ENCODE data around the gene RRAD.

The RRAD gene

DNA sequence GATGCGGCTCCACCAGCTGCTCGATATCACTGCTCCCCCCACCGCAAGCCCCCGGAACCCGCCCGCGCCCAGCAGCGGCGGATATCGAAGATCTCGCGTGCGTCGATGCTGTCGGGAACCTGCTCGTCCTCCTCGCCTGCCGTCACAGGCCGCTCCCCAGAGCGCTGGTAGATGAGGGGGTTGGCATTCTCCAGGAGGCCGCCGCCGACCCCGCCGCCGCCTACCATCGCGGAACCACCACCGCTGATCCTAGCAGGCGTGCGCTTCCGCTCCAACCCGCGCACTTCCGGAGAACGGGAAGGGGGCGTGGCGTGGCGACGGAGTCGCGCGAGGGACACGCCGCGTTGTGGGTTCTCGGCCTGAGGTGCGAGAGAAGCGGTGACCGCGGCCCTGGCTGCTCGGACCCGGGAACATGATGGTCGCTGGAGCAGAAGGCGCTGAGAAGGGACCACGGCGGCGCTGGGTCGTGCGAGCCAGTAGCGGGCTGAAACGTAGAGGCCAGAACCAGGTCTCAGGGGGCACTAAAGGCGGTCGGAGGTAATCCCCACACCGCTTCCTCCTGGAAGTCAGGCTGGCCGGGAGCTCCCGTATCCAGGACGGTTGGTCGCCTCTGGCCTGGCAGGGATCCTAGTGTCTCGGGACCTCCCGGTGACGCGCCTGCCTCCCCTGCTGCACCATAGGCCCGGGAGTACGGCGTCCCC is 9.0 kb upstream of the RRAD start, which contains the start of gene CIAO2B:
Gene CIAO2B (minus strand): TSS at position 265 of the 701 bp plus-strand sequence. CDS start 38 bp downstream, at position 227.
- DNase-seq = peak; percentile 85

DNA sequence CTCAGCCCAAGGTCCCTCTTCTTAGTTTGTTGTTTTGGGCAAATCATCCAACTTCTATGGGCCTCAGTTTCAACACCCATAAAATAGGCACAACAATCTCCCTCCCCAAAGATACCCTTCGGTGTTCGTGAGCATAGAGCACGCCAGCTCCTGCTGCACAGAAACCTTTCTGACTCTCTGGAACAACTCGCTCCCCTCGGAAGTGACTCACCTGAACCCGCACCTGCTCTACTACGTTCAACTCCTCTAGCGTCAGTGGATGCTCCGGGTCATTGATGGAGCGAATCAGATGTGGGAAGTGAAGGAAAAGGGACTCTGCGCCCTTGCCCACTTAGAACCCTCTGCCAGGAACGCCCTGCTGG is 8.4 kb upstream of the RRAD start:
- DNase-seq = no peak

DNA sequence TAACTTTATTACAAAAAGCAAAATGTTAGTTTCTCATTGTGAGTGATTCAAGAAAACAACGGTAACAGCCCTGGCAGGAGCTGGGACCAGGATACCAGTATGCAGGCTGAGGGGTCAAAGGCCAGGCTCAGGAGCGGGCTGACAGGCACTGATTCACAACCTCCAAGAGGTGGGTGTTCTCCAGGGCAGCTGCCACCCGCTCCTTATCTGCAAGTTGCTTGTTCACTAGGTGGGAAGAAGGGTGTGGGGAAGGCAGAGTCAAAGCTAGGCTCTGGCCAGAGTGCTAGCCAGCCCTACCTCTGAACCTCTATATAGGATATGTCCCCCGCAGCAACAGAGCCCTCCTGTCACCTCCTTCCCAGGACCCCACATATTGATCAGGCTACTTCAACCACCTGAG is 6.7 kb upstream of the RRAD start:
- no peak for DNase-seq

DNA sequence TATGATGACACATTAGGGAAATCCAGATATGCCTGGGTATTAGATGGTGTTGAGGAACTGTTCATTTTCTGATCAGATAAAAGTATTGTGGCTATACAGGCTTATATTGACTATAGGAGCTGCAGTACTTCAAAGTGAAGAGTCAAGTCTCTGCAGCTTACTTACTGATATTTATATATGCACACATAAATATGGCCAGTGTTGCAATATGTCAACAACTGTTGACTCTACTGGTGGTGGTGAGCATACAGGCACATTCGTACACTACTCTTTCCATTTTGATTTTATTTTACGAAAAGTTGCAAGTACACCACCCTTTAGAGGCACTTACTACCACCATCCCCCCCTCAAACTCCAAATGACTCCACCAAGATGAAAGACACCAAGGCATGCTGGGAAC is 6.3 kb upstream of the RRAD start:
- no peak for DNase-seq

DNA sequence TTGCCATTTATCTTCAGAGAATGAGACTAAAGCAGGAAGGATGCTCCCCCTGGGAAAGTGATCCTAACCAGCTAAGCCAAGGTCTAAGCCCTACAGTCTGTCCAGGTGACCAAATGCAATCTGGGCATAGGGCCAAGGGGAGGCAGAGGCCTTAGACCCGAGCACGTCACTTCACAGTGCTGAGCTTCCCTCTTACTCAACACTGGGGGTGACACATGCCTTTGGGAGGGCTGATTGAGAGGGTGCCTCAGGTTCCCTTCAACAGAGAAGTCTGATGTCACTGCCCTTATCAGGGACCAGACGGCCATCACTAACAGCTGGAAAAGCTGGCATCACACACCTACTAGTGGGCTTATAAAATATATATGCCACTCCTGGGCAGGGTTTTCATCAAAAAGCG is 4.9 kb upstream of the RRAD start:
- DNase-seq = no peak

DNA sequence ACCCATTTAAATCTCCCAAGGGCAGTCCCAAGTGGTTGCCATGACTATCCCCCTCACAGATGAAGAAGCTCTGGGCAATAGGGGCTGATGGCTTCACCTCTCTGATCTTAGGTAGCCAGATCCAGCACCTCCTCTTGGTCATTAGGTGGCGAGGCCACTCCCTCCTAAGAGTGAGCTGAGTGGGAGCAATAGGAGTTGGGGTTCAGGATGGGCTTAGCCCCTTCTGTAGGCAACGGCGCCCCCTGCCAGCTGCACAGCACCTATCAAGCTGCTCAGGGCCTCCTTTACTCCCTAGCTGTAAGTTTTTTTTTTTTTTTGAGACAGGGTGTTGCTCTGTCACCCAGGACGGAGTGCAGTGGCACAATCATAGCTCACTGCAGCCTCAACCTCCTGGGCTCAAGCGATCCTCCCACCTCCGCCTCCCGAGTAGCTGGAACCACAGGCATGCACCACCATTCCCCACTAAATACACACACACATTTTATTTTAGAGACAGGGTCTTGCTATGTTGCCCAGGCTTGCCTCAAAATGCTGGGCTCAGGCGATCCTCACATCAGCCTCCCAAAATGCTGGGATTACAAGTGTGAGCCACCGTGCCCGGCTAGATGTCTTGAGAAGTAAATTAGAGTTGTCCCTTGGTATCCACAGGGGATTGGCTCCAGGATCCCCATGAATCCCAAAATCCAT is 3.5 kb upstream of the RRAD start:
- DNase-seq = no peak

DNA sequence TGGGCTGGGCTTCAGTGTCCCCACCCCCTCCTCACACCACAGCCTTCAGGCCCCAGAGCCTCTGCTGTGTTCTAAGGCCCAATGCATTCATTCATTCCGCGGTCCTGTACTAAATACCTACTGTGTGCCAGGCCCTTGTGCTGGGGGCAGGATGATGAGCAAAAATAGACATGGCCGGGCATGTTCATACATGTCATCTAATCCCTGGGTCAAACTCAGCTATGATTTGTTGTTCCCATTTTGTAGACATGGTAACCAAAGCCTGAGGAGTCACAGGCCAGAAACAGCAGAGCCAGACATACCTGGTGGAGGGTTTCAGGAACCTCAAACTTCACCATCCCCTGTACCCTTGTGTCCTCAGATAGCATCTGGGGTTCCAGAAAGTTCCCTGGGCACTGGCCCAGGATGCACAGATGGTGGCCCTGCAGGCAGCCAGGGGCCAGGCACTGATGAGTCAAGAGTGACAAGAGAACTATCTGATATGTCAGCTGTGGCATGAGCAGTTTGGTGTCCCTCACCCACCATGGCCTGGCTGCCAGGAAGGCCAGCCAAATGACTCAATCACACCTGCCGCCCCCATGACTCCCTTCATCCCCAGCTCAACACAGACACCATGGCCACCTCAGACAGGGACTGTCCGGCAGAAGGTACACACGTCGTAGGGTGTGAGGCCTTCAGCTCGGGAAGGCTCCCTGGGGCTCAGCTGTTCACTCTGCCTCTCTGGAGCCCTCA is 2.7 kb upstream of the RRAD start:
- DNase-seq = no peak

DNA sequence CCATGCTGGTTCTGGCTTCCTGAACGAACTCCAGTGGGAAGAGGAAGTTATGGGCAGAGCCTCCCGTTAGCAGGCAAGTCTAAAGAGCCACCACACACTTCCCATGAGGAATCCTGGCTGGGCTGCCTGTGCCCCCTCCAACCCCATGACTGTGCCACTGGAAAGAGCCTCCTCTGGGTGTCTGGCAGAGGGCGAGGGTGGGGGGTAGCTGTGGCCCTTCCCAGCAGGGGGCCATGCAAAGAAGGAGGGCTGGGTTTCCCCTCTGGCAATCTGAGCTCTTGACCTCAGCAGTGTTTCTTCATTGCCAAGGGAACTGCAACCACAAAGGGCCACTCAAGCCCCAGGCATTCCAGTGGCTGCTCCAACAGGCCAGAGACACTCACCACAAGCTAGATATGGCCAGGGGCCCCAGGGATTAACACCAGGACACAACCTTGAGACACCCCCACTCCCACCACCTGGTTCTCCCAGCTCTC is 1.7 kb upstream of the RRAD start:
- DNase-seq = peak; percentile 85

DNA sequence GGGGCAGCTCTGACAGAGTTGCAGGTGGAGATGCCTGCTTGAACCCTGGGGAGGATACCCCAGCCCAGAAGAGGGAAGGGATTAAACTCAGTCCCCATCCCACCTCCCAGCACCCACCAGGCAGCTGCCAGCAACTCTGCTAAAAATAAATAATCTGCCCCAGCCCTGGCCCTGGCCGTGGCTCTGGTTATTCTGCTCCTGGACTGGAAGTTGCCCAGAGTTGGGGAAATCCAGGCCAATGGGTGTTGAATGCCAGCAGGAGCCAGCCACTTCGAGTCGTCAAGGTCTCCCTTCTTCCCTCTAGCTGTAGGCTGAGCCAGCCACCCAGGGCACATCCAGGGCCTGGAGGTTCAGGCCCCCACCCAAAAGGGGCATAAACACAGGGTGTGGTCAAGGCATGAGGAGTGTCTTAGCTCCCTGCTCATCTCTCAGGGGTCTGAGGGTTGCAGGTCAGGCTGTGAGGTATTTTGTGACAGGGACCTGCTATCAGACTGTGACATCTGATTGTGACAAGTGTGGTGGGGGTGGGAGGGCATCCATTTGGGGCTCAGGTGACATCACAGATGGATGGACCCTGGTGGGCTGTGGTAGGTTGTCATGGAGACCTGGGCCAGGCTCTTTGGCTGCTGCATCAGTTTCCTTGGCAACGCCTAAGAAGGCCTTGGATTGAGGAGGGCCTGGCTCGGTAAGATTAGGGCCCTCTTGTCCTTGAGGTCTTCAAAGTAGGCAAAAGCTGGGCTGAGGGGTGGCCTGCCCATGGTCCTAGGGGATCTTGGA is 1.0 kb upstream of the RRAD start:
- no peak for DNase-seq

DNA sequence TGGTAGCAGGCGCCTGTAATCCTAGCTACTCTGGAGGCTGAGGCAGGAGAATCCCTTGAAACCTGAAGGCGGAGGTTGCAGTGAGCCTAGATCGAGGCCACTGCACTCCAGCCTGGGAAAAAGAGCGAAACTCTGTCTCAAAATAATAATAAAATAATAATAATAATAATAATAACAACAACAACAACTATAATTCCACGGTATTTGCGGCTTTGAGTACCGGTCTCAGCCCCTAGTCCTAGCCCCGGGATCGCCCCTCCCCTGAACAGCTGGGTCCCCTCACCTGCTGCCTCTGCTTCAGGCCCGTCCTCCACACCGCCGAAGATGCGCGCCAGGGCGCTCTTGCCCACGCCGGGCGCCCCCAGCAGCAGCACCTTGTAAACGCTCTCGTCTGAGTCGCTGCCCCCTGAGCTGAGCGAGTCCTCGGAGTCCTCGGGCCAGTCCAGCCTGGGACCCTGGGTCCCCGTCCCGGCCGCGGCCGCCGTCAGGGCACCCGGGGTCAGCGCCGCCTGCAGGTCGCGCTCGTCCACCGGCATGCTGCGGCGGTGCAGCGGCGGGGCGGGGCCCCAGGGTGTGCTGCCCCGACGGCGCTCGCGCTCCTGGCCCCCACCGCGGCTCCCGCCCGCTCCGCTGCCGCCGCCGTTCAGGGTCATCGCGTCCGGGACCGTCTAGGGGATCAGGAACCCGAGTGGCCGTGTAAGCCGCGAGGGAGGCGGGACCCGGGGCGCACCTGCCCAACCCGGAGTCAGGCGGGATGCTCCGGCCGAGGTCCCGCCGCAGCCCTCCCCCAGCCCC is 611 bp downstream of the RRAD start:
- DNase-seq = no peak

DNA sequence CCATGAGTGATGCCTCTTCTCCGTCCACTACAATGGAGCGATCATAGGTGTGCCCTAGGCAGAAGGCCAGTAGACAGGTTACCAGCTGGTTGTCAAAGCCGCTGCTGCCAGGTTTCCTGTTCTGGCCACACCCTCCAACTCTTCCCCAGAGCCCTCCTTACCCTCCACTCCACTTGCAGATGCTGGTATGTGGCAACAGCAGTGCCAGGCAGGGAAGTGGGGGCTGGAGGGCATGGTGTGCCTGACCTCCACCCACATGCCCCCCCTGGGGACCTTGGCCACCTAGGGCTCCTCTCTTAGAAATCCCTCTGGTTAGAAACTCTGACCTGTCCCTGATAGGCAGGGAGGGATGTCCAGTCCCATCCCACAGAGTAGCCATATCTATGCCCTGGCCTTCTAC is 1.5 kb downstream of the RRAD start:
- no peak for DNase-seq

DNA sequence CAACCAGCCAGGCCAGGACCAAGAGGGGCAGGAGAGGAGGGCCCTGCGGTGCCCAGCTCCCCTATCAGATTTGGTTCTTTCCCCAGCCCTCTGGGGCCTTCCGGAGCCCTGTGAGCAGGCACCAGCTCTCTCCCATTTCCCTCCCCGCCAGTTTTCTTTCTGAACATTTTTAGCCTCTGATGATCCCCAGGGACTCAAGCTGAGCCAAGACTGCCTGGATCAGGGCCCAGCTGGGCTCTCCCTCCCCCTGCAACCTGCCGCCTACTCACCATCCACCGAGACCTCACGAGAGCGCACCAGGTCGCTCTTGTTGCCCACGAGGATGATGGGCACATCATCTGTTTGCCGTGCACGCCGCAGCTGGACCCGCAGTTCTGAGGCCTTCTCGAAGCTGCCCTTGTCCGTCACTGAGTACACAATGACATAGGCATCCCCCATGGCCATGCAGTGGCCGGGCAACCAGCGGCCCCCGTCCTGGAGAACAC is 2.0 kb downstream of the RRAD start:
- DNase-seq = peak; percentile 29

DNA sequence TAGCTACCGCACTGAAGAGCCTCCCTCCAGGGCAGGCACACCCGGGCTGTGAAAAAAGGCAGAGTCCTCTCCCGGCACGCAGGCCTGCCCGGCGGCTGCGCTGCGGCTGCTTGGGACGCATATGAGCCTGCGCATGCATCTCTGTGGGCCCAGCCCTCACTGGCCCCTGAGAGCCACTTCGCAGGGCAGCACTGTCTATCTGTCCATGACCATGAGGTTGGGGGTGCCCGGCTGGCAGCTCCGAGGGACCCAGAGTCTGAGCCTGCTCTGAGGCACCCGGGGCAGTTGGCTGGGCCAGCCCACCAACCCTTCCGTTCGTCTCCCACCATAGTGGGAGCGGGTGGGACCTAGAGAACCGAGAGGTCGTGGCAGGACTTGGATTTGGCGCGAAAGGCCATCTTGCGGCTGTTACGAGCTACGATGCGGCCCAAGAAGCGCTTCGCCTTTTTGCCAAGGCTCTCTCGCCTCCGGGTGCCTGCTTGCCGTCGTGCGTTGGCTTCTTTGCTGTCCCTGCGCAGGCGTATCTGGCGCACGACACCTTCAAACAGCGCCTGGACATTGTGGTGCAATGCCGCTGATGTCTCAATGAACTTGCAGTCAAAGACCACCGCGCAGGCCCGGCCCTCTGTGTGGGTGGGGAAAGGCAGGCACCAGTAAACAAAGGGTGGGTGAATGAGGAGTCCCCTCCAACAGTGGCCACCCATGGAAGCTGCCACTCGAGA is 3.4 kb downstream of the RRAD start:
- DNase-seq = no peak

DNA sequence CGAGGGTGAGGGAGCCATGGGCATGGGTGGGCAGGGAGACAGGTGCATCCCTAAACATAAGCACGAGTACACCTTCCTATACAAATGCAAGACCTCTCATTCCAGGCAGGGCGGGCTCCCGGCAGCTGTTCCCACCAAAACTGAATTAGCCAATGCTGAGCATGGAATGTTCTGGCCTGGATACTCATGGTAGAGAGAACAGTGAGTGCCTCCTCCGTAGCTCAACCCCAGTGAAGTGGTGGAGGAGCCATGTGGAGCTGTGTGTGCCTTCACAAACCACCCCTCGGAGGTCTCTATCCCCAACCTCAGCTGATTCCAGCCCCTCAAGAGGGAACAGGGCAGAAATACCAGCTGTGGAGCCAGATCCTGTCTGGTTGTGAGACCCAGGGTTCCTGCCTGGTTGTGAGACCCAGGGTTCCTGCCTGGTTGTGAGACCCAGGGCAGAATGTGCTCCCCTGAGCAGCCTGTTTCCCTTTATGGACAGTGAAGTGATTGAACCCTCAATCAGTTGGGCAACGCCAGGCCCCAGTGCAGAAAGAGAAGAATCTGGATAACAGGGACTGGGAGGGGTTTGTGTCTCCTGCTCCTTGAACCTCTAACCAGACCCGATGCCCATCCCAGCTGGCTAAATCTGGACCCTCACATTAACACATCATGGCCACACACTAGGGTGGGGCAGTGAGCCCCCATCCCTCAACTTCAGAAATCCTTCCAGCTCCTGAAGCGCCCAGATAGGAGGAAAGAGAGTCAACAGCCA is 4.2 kb downstream of the RRAD start:
- no peak for DNase-seq

DNA sequence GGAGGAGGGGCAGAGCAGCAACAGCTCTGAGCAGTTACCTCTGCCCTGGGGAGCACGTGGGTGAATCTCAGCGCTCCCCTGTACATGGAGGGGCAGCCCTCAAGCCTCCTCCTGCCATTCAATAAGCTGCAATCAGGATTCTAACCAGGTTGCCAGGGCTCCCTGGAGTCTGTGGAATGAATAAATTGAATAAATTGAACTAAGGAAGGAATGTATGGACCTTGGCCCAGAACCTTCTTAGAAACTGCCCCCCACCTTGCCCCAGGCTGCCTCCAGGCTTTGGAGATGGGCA is 5.1 kb downstream of the RRAD start:
- DNase-seq = no peak

DNA sequence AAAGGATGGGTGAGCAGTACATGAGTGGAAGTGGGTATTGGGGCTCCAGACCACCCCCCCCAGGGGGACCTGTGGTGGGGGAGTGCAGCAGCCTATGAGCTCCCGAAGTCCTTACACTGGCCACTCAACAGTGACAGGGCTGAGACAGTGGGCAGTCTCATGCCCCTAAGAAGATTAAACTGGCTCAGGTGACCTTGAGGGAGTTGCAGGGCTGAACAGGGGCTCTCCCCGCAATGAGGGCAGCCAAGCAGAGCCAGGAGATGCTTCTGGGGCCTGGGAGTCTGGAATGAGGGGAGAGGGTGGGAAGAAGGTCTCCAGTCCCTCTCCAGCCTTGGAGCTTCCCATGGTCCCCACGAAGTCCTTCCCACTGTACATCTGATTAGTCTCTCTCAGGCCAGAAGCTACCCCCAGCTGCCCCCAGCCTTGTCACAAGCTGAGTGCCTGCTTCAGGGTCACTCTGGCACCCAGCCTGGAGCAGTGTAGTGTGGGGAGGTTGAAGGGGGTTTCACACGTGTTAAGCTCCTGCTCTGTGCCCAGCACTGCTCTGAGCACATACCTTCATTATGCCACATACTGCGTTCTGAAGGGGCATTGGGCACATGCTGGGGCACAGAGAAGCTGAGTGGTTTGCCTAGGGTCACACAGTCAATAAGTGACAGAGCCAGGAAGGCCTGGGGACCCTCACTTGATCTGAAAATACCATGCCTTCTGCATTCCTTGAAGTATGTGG is 5.6 kb downstream of the RRAD start:
- no peak for DNase-seq

DNA sequence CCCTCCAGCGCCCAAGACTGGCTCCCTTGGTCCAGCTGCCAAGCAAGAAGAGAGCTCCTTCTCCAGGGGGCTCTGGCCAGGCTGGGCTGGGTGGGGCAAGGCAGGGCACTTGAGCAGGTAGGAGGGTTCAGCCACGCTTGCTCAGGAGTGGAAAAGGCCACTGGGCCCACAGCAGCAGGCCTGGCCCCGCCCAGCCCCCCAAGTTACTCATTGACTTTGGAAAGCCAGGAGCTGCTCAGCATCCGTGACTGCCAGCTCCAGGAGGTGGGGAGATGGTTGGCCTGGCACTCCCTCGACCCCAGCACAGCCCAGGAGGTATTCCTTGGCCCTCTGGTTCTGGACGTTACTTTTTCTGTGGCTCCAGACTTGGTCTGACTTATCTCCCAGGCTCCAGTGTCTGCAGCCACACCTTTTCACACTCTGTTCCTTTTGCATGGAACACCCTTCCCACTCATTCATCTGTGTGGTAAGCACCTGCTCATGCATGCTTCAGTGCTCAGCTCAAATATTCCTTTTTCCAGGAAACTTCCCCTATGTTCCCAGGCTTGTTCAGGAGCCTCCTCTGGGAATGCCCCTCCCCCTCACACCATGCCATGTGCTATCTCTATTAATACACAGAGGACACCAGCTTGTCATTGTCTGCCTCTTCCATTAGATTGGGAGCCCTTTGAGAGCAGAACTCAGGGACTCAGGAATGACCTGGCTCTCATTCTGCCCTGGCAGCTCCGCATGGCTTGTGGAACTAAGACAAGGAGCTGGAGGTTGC is 6.3 kb downstream of the RRAD start, which contains the start of gene CDH16:
Gene CDH16 (minus strand): TSS at position 83 of the 766 bp plus-strand sequence. CDS start 820 bp downstream, outside the sequence.
- no peak for DNase-seq

DNA sequence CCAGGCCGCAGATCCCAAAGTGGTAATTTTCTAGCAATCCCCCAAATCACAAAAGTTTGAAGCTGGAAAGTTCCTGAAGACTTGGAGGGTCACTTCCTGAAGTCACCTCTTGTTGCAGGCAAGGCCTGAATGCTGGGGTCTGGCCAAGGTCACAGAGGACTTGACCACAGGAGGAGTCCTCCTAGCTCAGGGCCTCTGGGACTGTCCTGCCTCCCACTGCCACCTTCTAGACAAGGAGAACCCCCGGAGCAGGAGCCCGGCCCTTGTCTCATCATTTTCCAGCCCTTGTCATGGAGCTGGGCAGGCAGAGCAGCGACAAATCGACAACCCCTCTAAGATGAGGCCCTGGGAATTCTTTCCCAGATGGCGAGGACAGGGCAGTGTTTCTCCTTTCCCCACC is 7.0 kb downstream of the RRAD start:
- DNase-seq = no peak

DNA sequence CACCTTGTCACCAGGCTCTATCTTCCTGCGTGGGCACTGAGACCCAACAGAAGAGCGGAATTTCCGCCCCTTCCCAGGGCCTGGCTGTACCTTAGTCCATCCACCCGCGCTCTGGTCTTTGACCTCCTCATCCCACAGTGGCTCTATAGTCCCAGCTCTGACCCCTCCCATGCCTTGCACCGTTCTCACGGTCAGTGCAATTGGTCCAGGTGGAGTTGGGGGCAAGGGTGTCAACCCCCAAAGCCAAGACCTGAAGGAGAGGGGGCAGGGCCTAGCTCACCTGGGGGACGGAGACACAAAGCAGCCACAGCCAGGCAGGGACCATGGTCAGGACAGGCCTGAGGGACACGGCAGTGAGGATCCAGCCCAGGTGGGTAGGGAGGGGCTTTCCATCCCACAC is 7.6 kb downstream of the RRAD start:
- no peak for DNase-seq
